ENCODE data around the gene TXNRD2. TPM values are rescaled to one million over a fixed set of nuclear protein-coding genes. Genes with fewer than 3 reads are reported as not detected.

Gene TXNRD2
- total RNA-seq, 2 donors from 2014 or later = 7.3 to 13.6 TPM

- H3K4me1 Mint-ChIP-seq = peaks cover 2% of the 10 kb centered on the region
- Histone ChIP-seq H3K4me3 (ENCODE audit: low read length) (no peak overlapping the region), H3K27me3 (ENCODE audit: control insufficient read depth, insufficient read depth, low read length, poor library complexity, severe bottlenecking) (no peaks in the 10 kb centered on the region), H3K4me1 (ENCODE audit: control insufficient read depth, insufficient read depth, low read length) (peaks cover 6% of the 10 kb centered on the region), H3K9me3 (ENCODE audit: control insufficient read depth, low read length) (no peaks in the 10 kb centered on the region), H3K36me3 (ENCODE audit: control insufficient read depth, insufficient read depth, low read length) (peaks cover 3% of the 10 kb centered on the region), H3K9ac (ENCODE audit: extremely low read depth, low read length, poor library complexity, severe bottlenecking) (no peak overlapping the region), H3K27ac (ENCODE audit: low read depth, low read length) (no peak overlapping the region)
- TF ChIP-seq CTCF (conservative IDR thresholded peaks at IDR 0.05) = no peak
- H3K36me3 Mint-ChIP-seq (ENCODE audit: low read depth) = peaks cover 7% of the 10 kb centered on the region
- no peaks in the 10 kb centered on the region for H3K27me3 Mint-ChIP-seq (ENCODE audit: insufficient read depth)
- H3K4me3 Mint-ChIP-seq = no peak overlapping the region
- no peaks in the 10 kb centered on the region for H3K9me3 Mint-ChIP-seq
- no peak overlapping the region for H3K27ac Mint-ChIP-seq
- 93 to 95% methylated on average over 3 to 4 of the region's 5 CpGs for WGBS, 2 experiments (ENCODE audit: insufficient coverage in 1 of 2, insufficient read length in 1 of 2)
- no peak for DNase-seq
Measured at GRCh38 chr22:19983741-19984140, 42.1 kb upstream of the TXNRD2 start.

DNA sequence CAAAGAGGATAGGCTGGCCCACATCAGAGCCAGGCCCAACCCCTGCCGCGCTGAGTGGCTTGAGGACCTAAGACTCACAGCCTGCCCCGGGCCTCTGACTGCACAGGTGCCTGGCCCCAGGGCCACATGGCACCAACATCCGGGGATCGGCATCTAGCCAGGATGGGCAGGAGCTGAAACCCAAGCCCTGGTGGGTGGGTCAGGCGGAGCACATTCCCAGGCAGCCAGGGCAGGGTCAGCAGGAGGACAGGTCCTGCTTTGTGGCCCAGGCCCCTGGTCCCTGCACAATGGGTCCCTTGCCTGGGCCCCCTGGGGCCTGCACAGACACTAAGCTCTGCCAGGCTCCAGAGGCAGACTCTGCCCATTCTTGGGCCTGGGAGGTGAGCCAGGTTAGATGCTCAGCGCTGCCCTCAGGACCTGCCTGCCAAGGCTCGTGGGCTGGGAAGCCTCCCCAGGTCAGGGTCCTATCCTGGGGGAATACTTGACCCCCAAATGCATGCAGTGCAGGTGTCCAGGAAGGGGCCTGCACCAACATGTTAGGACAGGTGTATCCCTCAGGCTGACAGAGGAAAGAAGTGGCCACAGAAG is 41.5 kb upstream of the TXNRD2 start:
- Mint-ChIP-seq H3K27me3 (ENCODE audit: insufficient read depth) (no peaks in the 10 kb centered on the region), H3K36me3 (ENCODE audit: low read depth) (peaks cover 9% of the 10 kb centered on the region), H3K27ac (no peak overlapping the region), H3K4me3 (no peak overlapping the region), H3K9me3 (no peaks in the 10 kb centered on the region), H3K4me1 (peaks cover 2% of the 10 kb centered on the region)
- WGBS, 2 experiments (ENCODE audit: insufficient coverage in 1 of 2, insufficient read length in 1 of 2) = 91 to 100% methylated on average over 8 of the region's 8 CpGs
- Histone ChIP-seq H3K36me3 (ENCODE audit: control insufficient read depth, insufficient read depth, low read length) (peaks cover 3% of the 10 kb centered on the region), H3K27ac (ENCODE audit: low read depth, low read length) (no peak overlapping the region), H3K4me1 (ENCODE audit: control insufficient read depth, insufficient read depth, low read length) (peaks cover 6% of the 10 kb centered on the region), H3K27me3 (ENCODE audit: control insufficient read depth, insufficient read depth, low read length, poor library complexity, severe bottlenecking) (no peaks in the 10 kb centered on the region), H3K9ac (ENCODE audit: extremely low read depth, low read length, poor library complexity, severe bottlenecking) (no peak overlapping the region), H3K9me3 (ENCODE audit: control insufficient read depth, low read length) (no peaks in the 10 kb centered on the region), H3K4me3 (ENCODE audit: low read length) (no peak overlapping the region)
- no peak for TF ChIP-seq CTCF (conservative IDR thresholded peaks at IDR 0.05)
- no peak for DNase-seq

DNA sequence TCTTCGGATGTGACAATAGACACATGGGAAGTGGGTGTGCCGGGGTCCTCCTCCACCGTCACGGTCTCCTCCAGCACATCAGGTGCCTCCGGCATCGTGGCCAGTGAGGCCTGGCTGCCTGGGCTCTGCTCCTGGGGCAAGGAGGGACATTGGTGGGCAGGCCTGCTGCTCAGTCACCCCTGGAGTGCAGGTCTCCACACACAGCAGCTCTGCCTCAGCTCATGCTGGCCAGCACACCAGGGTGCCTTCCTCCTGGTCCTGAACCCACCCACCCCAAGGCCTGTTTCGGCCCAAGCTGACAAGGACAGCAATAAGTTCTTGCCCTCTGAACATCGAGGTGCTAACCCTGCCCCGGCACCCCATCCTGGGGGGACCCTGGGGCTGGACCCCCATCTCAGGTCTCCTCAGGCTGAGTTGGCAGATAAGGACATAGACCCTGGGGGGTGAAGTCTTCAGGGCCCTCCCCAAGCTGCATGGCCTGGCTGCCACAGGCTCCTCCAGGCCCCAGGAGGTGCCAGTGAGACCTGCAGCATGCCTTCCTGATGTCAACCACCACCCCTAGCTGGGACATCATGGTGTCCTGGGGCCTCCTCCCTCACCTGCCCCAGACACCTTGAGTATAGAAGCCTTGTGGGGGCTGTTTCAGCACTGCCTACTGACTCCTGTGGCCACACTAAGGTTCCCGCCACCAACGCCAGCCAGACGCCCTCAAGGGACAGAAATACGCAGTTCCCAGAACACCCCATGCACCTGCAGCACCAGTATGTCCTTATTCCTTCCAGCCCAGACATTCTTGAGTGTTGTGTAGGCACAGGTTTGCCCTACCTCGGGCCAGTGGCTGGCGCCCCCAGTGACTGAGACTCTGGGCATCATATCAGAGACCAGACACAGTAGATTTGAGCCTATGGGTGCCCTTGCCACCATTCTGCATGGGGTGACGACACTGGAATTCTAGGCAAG is 40.6 kb upstream of the TXNRD2 start:
- Histone ChIP-seq H3K27ac (ENCODE audit: low read depth, low read length) (no peak overlapping the region), H3K4me3 (ENCODE audit: low read length) (no peak overlapping the region), H3K9ac (ENCODE audit: extremely low read depth, low read length, poor library complexity, severe bottlenecking) (no peak overlapping the region), H3K9me3 (ENCODE audit: control insufficient read depth, low read length) (no peaks in the 10 kb centered on the region), H3K27me3 (ENCODE audit: control insufficient read depth, insufficient read depth, low read length, poor library complexity, severe bottlenecking) (no peaks in the 10 kb centered on the region), H3K36me3 (ENCODE audit: control insufficient read depth, insufficient read depth, low read length) (peaks cover 3% of the 10 kb centered on the region), H3K4me1 (ENCODE audit: control insufficient read depth, insufficient read depth, low read length) (peaks cover 6% of the 10 kb centered on the region)
- Mint-ChIP-seq H3K27ac (no peak overlapping the region), H3K27me3 (ENCODE audit: insufficient read depth) (no peaks in the 10 kb centered on the region), H3K4me1 (peaks cover 2% of the 10 kb centered on the region), H3K9me3 (no peaks in the 10 kb centered on the region), H3K36me3 (ENCODE audit: low read depth) (peaks cover 9% of the 10 kb centered on the region), H3K4me3 (no peak overlapping the region)
- WGBS, 2 experiments (ENCODE audit: insufficient coverage in 1 of 2, insufficient read length in 1 of 2) = 93 to 97% methylated on average over 10 to 16 of the region's 16 CpGs
- DNase-seq = no peak
- TF ChIP-seq CTCF (conservative IDR thresholded peaks at IDR 0.05) = no peak
